GM12878 (cell line): ENCODE measurements around the gene AIP. TPM values are rescaled to one million over a fixed set of nuclear protein-coding genes. Genes with fewer than 3 reads are reported as not detected.
A peak's percentile ranks its signal among the peaks of the same experiment; 100 is the strongest.

Source experiments
- BHLHE40 ChIP-seq, 2 experiments: fragments of 450-650 bp in 1 of 2; IDR thresholded peaks; 2 replicates each; pipeline ENCODE4 v1.6.1; 2011 to 2017; ENCODE audit warnings: low read depth in 2 of 2, borderline replicate concordance in 1 of 2, improper control_type of control experiment in 1 of 2, low read length in 1 of 2, mild to moderate bottlenecking in 1 of 2
- CHD1 ChIP-seq: IDR thresholded peaks from 2 replicates; pipeline ENCODE4 v1.6.1; 2012; ENCODE audit warnings: low read depth, low read length, improper control_type of control experiment
- EP300 ChIP-seq, 2 experiments: fragments of 150-350 bp in 1 of 2; IDR thresholded peaks; 2 replicates each; pipeline ENCODE4 v1.6.1; 2011 to 2012; ENCODE audit warnings: low read depth in 2 of 2, low read length in 2 of 2, borderline replicate concordance in 1 of 2, improper control_type of control experiment in 1 of 2, inconsistent platforms in 1 of 2; ENCODE audit not compliant: control insufficient read depth in 1 of 2
- POLR2A ChIP-seq: IDR thresholded peaks from 2 replicates; pipeline ENCODE4 v1.6.1; 2011; ENCODE audit warnings: low read depth, mild to moderate bottlenecking, low read length
- POLR2AphosphoS5 ChIP-seq: IDR thresholded peaks from 2 replicates; pipeline ENCODE4 v1.6.1; 2011; ENCODE audit warnings: mild to moderate bottlenecking, low read length, inconsistent platforms
- ZNF274 ChIP-seq: IDR thresholded peaks from one replicate; pipeline ENCODE4 v1.8.0; 2011; ENCODE audit not compliant: insufficient read length, insufficient read depth
- polyA plus RNA-seq, 11 experiments: library from polyadenylated mRNA; depleted of rRNA in 4 of 11; unstranded in 6 of 11; stranded (reverse) in 5 of 11; fragments of >200 nt; fragmentation: Nextera tagmentation in 4 of 11; fragmentation: Illumina TruSeq in 1 of 11; extraction: Ambion mirVana in 4 of 11; extraction: Trizol in 1 of 11; gene quantifications; 1 replicate in 1 of 11; 2 replicates in 10 of 11; pipeline versions ENCODE4 v1.2.1 to v1.2.3, GENCODE V29; 2011 to 2016; ENCODE audit warnings: inconsistent platforms in 2 of 11, missing spikeins in 2 of 11, low read depth in 1 of 11
- total RNA-seq, 4 experiments: library from RNA; depleted of rRNA in 3 of 4; stranded (reverse); fragments of >200 nt in 3 of 4; fragmentation: Illumina TruSeq in 1 of 4; extraction: Trizol in 1 of 4; gene quantifications; 2 replicates each; pipeline versions ENCODE4 v1.2.1 to v1.2.3, GENCODE V29; 2013 to 2021
- TF ChIP-seq, protein P1 (sequence below): fragments of 450-650 bp; IDR thresholded peaks from 2 replicates; pipeline ENCODE4 v1.6.1; 2016; ENCODE audit warnings: mild to moderate bottlenecking
- TF ChIP-seq, protein P2 (sequence below): fragments of 450-650 bp; conservative IDR thresholded peaks from 2 replicates; pipeline ENCODE4 v1.6.1; 2017; ENCODE audit warnings: mild to moderate bottlenecking, moderate library complexity
- TF ChIP-seq, protein P3 (sequence below): fragments of 150-350 bp; IDR thresholded peaks from 2 replicates; pipeline ENCODE4 v1.6.1; 2014; ENCODE audit warnings: mild to moderate bottlenecking, low read depth, low read length
- TF ChIP-seq, protein P4 (sequence below): fragments of 450-650 bp; IDR thresholded peaks from 2 replicates; pipeline ENCODE4 v1.6.1; 2016; ENCODE audit warnings: mild to moderate bottlenecking

The AIP gene
- total and polyA plus RNA-seq, 10 of the 15 experiments (the other 5 are each of a cell fraction or from before 2014, with no cell fraction given) = 12.6 to 164 (median 104) TPM

DNA sequence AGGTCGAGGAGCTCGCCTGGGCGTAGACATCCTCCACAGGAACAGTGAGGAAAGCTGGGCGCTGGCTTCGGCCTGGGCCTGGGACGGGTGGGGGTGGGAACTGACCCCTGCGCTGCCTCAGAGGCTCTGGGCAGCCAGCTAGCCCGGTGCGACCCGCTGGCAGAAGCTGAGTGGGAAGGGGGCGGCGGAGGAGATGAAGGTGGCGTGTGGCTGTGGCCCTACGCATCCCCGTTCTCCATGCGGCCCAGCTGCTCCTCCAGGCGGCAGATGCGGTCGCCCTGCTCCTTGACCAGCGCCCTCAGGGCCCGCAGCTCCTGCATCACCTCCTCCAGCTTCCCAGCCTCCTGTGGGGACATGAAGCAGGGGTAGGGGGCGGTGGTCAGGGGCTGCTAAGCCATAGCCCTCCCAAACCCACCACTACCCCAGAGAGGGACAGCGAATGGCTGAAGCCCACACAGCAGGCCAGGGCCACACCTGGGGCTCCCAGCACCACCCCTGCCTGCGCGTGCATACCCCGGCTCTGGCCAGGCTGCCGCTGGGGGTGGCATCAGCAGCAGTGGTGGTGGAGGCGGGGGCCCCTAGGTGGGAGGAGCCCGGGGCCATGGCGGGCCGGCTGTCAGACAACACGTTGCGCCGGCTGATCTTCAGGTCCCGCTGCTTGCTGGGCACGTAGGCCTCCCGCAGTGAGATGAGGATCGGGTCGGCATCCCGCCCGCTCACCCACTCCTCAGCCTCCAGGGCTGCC, 44.5 kb upstream of the AIP start (continued):
- TF ChIP-seq, protein P1, sequence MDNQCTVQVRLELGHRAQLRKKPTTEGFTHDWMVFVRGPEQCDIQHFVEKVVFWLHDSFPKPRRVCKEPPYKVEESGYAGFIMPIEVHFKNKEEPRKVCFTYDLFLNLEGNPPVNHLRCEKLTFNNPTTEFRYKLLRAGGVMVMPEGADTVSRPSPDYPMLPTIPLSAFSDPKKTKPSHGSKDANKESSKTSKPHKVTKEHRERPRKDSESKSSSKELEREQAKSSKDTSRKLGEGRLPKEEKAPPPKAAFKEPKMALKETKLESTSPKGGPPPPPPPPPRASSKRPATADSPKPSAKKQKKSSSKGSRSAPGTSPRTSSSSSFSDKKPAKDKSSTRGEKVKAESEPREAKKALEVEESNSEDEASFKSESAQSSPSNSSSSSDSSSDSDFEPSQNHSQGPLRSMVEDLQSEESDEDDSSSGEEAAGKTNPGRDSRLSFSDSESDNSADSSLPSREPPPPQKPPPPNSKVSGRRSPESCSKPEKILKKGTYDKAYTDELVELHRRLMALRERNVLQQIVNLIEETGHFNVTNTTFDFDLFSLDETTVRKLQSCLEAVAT = peak; percentile 57
- TF ChIP-seq ZNF274 (no peak), CHD1 (peak; percentile 37; the same call in 1 of the 2 replicates), EP300 (IDR thresholded peaks at IDR 0.05; ENCODE audit: borderline replicate concordance in 1 of 2, control insufficient read depth in 1 of 2, low read depth in 2 of 2, low read length in 2 of 2) (no peak), BHLHE40 (IDR thresholded peaks at IDR 0.05; ENCODE audit: borderline replicate concordance in 1 of 2, low read depth in 2 of 2, low read length in 1 of 2) (peak; percentile 42 to 83; a peak in 3 of 4 replicates), POLR2A (peak; percentile 81), POLR2AphosphoS5 (peak; percentile 43; the same call in 1 of the 2 replicates)
- TF ChIP-seq, protein P2, sequence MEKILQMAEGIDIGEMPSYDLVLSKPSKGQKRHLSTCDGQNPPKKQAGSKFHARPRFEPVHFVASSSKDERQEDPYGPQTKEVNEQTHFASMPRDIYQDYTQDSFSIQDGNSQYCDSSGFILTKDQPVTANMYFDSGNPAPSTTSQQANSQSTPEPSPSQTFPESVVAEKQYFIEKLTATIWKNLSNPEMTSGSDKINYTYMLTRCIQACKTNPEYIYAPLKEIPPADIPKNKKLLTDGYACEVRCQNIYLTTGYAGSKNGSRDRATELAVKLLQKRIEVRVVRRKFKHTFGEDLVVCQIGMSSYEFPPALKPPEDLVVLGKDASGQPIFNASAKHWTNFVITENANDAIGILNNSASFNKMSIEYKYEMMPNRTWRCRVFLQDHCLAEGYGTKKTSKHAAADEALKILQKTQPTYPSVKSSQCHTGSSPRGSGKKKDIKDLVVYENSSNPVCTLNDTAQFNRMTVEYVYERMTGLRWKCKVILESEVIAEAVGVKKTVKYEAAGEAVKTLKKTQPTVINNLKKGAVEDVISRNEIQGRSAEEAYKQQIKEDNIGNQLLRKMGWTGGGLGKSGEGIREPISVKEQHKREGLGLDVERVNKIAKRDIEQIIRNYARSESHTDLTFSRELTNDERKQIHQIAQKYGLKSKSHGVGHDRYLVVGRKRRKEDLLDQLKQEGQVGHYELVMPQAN = peak; percentile 52; the same call in 1 of the 2 replicates
- TF ChIP-seq, protein P3, sequence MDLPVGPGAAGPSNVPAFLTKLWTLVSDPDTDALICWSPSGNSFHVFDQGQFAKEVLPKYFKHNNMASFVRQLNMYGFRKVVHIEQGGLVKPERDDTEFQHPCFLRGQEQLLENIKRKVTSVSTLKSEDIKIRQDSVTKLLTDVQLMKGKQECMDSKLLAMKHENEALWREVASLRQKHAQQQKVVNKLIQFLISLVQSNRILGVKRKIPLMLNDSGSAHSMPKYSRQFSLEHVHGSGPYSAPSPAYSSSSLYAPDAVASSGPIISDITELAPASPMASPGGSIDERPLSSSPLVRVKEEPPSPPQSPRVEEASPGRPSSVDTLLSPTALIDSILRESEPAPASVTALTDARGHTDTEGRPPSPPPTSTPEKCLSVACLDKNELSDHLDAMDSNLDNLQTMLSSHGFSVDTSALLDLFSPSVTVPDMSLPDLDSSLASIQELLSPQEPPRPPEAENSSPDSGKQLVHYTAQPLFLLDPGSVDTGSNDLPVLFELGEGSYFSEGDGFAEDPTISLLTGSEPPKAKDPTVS = no peak
- TF ChIP-seq, protein P4, sequence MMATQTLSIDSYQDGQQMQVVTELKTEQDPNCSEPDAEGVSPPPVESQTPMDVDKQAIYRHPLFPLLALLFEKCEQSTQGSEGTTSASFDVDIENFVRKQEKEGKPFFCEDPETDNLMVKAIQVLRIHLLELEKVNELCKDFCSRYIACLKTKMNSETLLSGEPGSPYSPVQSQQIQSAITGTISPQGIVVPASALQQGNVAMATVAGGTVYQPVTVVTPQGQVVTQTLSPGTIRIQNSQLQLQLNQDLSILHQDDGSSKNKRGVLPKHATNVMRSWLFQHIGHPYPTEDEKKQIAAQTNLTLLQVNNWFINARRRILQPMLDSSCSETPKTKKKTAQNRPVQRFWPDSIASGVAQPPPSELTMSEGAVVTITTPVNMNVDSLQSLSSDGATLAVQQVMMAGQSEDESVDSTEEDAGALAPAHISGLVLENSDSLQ = no peak
